Ovary (tissue), 9 donors: ENCODE results near the gene LMF2. TPM values are rescaled to one million over a fixed set of nuclear protein-coding genes. Genes with fewer than 3 reads are reported as not detected.
A peak's percentile ranks its signal among the peaks of the same experiment; 100 is the strongest.

Source experiments
- DNase-seq, 5 donors: peaks; one replicate each; pipeline ENCODE4 v3.0.0-alpha.2; 2019 to 2020
- H3K27ac ChIP-seq, 2 donors: fragments of 200-600 bp; one replicate each; pipeline versions ENCODE4 v1.5.1 to v1.8.0; 2019 to 2022
- H3K27me3 ChIP-seq: fragments of 200-600 bp; one replicate; pipeline ENCODE4 v1.8.0; 2022
- H3K36me3 ChIP-seq: fragments of 200-600 bp; sonication (generic); one replicate; pipeline ENCODE4 v1.5.1; 2019
- H3K4me1 ChIP-seq: one replicate; pipeline ENCODE4 v1.8.1; 2013; ENCODE audit warnings: mild to moderate bottlenecking, moderate library complexity; ENCODE audit not compliant: insufficient read depth
- H3K4me3 ChIP-seq: fragments of 200-600 bp; sonication (generic); one replicate; pipeline ENCODE4 v1.5.1; 2017
- H3K9me3 ChIP-seq, 2 donors: fragments of 200-600 bp in 1 of 2; sonication (generic) in 1 of 2; one replicate each; pipeline versions ENCODE4 v1.5.1 to v1.8.1; 2013 to 2019; ENCODE audit warnings: mild to moderate bottlenecking in 1 of 2, moderate library complexity in 1 of 2
- EP300 ChIP-seq: sonication (generic); formaldehyde crosslinking; IDR thresholded peaks from one replicate; pipeline ENCODE4 v1.6.1; 2017; ENCODE audit warnings: antibody characterized with exemption
- POLR2A ChIP-seq: fragments of 450-650 bp; IDR thresholded peaks from one replicate; pipeline ENCODE4 v1.6.1; 2017; ENCODE audit warnings: antibody characterized with exemption, mild to moderate bottlenecking, moderate library complexity
- WGBS, 3 donors: extraction: QIAGEN DNeasy Blood & Tissue Kit in 1 of 3; methylation state at CpG; one replicate each; pipeline versions ENCODE4 v1.1.5 to v1.1.7; 2013 to 2017; 5-methylcytosine and 5-hydroxymethylcytosine counted together
- intact Hi-C, 4 donors: fragments of 100-400 bp; cut with DNase I; formaldehyde crosslinking; loops; one replicate each; pipeline versions ENCODE4 v1.11.0 to v1.15.1; 2022 to 2023
- polyA plus RNA-seq, 2 donors: library from polyadenylated mRNA; stranded (reverse); fragments of 200-250 nt in 1 of 2; fragments of 350-450 nt in 1 of 2; fragmentation: Illumina TruSeq in 1 of 2; extraction: RNeasy Lipid Tissue Mini Kit (QIAGEN cat#74804) in 1 of 2; gene quantifications; one replicate each; pipeline ENCODE4 v1.2.3, GENCODE V29; 2013 to 2014
- total RNA-seq, 7 donors: library from RNA; depleted of rRNA in 2 of 7; stranded (reverse); fragments of >200 nt in 2 of 7; fragmentation: NEBNext Ultra II Directional in 3 of 7; extraction: Animal tissue kit (Norgen Biotek cat#: 25700) in 3 of 7; gene quantifications; one replicate each; pipeline versions ENCODE4 v1.1.0 to v1.2.4, GENCODE V29; 2016 to 2023
- TF ChIP-seq, protein P1 (sequence below), 3 donors: fragments of 450-650 bp in 2 of 3; fragments of 200-600 bp in 1 of 3; IDR thresholded peaks; one replicate each; pipeline versions ENCODE4 v1.5.1 to v1.8.0; 2016 to 2022; ENCODE audit warnings: antibody characterized with exemption in 3 of 3, mild to moderate bottlenecking in 1 of 3
- donor health status: DM: no; HTN: no; CAD: no; lungs with moderate emphysema.
- donor health status: DM: no; HTN: no; CAD: no.
- donor health status: Bipolar disorder and iron deficiency.
- donor health status: DM: yes; HTN: yes; CAD: no.
- donor health status: DM: no; HTN: no; CAD: no.
- donor health status: DM: yes; HTN: yes; CAD: no.

LMF2 gene
- total and polyA plus RNA-seq, 9 donors: 1.5 to 76.6 (median 52.3) TPM

DNA sequence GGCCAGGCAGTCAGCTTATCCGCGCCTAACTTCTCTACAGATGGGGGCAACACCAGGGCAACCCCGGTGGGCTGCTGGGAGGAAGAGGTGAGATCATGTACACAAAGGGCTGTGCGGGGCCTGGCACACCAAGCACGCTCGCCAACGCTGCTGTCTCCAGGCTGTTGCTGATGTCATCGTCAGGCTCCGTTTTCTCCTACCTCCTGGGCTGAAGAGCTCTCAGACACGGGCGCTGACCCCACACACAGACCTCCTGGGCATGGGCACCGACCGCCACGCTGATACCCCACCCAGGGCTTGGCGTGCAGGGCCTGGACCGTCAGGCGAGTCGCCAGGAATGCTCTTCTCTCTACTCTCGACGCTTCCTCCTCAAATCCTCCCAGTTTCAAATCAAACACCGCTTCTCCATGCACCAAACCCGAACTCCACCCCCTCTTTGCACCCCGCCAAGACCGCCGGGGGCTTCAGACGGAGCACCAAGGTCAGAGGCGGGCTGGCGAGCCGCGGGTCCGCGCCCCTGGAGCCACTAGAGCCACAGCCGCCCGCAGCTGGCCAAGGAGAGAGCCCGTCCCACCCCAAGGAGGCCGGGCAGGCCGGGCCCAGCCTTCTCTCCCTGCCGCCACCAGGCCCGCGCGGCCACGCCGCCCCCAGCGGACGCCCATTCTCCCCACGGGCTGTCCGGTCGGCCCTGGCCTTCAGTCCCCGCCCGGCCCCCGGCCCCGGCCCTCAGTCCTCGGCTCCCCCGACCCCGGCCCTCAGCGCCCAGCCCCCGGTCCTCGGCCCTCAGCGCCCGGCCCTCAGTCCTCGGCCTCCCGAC, 33.4 kb downstream of the LMF2 start:
- Histone ChIP-seq H3K9me3 (no peaks in the 10 kb centered on the region), H3K4me1 (peaks cover 31% of the 10 kb centered on the region), H3K4me3 (peak overlapping the region; percentile 92), H3K36me3 (no peaks in the 10 kb centered on the region), H3K27ac (peak overlapping the region; percentile 24 to 57), H3K27me3 (no peaks in the 10 kb centered on the region)
- DNase-seq: peak in 2 of 5 donors; percentile 57 to 60
- intact Hi-C loops: no loop called here
- TF ChIP-seq POLR2A (no peak), EP300 (no peak)
- TF ChIP-seq, protein P1, sequence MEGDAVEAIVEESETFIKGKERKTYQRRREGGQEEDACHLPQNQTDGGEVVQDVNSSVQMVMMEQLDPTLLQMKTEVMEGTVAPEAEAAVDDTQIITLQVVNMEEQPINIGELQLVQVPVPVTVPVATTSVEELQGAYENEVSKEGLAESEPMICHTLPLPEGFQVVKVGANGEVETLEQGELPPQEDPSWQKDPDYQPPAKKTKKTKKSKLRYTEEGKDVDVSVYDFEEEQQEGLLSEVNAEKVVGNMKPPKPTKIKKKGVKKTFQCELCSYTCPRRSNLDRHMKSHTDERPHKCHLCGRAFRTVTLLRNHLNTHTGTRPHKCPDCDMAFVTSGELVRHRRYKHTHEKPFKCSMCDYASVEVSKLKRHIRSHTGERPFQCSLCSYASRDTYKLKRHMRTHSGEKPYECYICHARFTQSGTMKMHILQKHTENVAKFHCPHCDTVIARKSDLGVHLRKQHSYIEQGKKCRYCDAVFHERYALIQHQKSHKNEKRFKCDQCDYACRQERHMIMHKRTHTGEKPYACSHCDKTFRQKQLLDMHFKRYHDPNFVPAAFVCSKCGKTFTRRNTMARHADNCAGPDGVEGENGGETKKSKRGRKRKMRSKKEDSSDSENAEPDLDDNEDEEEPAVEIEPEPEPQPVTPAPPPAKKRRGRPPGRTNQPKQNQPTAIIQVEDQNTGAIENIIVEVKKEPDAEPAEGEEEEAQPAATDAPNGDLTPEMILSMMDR (IDR thresholded peaks at IDR 0.05): no peak
- WGBS, 3 donors: 3 to 5% (median 4%) methylated on average over 56 to 62 of the region's 62 CpGs

DNA sequence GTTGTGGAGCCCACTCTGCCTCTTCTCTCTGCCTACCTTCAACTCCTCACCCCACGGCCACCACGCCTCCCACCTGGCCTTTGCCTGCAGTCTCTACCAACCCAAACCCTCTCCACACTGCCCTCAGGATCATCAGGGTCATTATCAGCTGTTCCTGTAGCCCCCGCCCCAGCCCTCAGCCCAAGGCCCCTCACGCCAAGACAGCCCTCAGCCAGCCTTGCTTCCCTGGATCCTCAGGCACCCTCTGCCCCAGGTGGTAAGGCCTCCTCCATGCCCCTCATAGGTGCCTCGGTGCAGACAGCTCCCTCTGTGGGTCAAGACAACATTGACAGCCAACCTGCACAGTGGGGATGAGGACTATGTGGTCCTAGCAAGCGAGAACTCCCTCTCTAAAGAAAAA, 34.4 kb downstream of the LMF2 start:
- H3K27ac ChIP-seq: no peak overlapping the region
- no peak for DNase-seq
- 72 to 82% (median 75%) methylated on average over 6 of the region's 6 CpGs for WGBS, 3 donors
- H3K9me3 ChIP-seq: no peaks in the 10 kb centered on the region
- no peak overlapping the region for H3K4me3 ChIP-seq
- no peaks in the 10 kb centered on the region for H3K36me3 ChIP-seq
- no peak for TF ChIP-seq POLR2A
- intact Hi-C loops: no loop called here
- no peaks in the 10 kb centered on the region for H3K27me3 ChIP-seq
- peaks cover 31% of the 10 kb centered on the region for H3K4me1 ChIP-seq

DNA sequence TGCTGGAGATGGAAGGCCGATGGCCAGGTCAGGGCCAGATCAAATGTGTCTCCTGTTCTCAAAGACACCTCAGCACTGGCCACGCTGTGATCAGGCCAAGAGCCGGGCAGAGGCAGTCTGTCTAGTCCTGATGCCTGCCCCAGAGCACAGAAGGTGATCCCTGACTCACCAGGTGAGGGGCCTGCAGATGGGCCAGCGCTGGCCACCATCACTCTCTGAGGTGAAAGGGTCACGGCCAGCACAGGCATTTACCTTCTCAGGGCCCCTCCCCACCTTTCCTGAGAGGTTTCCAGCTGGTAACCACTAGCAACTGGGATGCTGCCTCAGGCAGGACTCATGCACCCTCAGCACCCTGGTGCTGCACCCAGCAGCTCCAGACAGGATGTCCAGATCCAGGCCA, 35.5 kb downstream of the LMF2 start:
- WGBS, 3 donors: 57 to 62% (median 61%) methylated on average over 5 of the region's 5 CpGs
- no peak for TF ChIP-seq POLR2A
- no peak for TF ChIP-seq EP300
- TF ChIP-seq, protein P1 (IDR thresholded peaks at IDR 0.05): no peak
- intact Hi-C loops: no loop called here
- Histone ChIP-seq H3K27me3 (no peaks in the 10 kb centered on the region), H3K4me3 (no peak overlapping the region), H3K4me1 (peaks cover 31% of the 10 kb centered on the region), H3K36me3 (no peaks in the 10 kb centered on the region), H3K9me3 (no peaks in the 10 kb centered on the region), H3K27ac (no peak overlapping the region)
- no peak for DNase-seq

DNA sequence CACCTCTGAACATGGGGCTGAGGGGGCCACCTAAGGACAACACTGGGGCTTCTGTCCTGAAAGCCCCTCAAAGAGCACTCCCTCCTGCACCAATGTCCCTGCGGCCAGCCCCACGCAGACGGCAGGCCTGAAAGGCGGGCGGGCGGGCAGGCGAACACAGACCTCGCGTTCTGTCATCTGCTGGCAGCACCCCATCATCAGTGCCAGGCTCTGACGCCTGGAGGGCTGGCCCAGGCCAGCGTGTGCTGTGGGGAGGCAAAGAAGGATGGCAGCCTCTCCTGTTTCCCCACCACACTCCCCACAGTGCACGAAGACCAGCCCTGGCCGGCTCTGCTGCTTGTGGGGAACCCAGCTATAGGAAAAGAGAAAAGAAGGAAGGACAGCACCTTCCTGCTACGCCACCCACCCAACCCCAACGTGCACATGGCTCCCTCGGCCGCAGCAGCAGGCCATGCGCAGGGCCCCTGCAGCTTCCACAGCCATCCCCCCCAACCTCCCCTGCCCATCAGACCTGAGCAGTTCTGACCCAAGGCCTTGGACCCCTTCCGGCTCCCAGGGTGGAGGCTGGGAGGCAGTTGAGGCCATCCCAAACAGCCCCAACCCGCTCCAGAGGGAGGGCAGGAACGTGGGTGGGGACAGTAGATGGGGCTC, 36.2 kb downstream of the LMF2 start:
- TF ChIP-seq POLR2A (no peak), EP300 (no peak)
- TF ChIP-seq, protein P1 (IDR thresholded peaks at IDR 0.05): no peak
- Histone ChIP-seq H3K4me3 (no peak overlapping the region), H3K9me3 (no peaks in the 10 kb centered on the region), H3K36me3 (no peaks in the 10 kb centered on the region), H3K4me1 (peaks cover 31% of the 10 kb centered on the region), H3K27me3 (no peaks in the 10 kb centered on the region), H3K27ac (no peak overlapping the region)
- 74 to 80% (median 78%) methylated on average over 21 of the region's 21 CpGs for WGBS, 3 donors
- no peak for DNase-seq
- intact Hi-C loops: no loop called here

DNA sequence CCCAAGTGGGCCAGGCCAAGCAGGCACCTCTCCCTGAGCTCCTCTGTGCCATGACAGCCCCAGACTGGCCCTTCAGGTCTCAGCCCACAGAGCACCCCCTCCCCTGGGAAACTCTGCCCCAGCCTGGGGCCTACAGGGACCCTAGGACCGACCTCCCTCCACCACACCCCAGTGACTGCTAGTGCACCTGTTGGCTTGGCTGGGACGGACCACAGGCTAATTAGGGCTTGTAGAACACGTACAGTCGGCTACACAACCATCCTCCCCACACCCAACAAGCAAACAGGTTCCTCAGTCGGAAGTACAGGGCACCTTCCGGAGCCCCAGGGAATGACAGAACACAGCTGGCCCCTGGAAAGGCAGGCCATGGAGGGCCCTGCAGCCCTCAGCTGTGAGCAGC, 37.0 kb downstream of the LMF2 start:
- Histone ChIP-seq H3K27me3 (no peaks in the 10 kb centered on the region), H3K36me3 (no peaks in the 10 kb centered on the region), H3K4me3 (no peak overlapping the region), H3K4me1 (peaks cover 30% of the 10 kb centered on the region), H3K9me3 (no peaks in the 10 kb centered on the region), H3K27ac (no peak overlapping the region)
- TF ChIP-seq, protein P1 (IDR thresholded peaks at IDR 0.05): no peak
- TF ChIP-seq POLR2A: no peak
- TF ChIP-seq EP300: no peak
- intact Hi-C loops: no loop called here
- no peak for DNase-seq
- WGBS, 3 donors: 47 to 59% (median 53%) methylated on average over 6 of the region's 6 CpGs
